Activated naive CD4-positive, alpha-beta T cell treated with Interleukin-2 at 50 U/mL for 16 hours (primary cell): Measurements from ENCODE around the gene COPS2.

Experiments
- DNase-seq: peaks from one replicate; pipeline ENCODE4 v3.0.0-alpha.2; 2020

Gene COPS2

GRCh38 chr15:49155834-49156627, 632 bp upstream of the COPS2 start:
- no peak for DNase-seq

DNA sequence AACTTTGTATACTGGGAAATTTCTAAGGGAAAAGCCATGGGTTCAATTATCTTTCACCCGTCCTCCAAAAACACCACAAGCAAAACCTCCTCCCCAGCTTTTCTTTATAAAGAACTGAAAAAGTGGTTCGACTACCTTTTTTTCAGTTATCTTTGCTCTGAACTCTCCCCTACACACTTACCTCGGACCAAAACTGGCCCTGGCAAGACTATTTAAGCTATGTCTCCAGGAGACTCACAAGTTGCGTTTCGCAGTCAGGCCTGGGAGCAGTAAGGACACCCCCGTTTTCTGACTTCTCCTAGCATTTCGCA, 645 bp downstream of the COPS2 start:
- DNase-seq, result no peak

GRCh38 chr15:49154359-49154758, 1.0 kb downstream of the COPS2 start:
- DNase-seq, result no peak

GRCh38 chr15:49152552-49153312, 2.7 kb downstream of the COPS2 start:
- DNase-seq, result no peak

DNA sequence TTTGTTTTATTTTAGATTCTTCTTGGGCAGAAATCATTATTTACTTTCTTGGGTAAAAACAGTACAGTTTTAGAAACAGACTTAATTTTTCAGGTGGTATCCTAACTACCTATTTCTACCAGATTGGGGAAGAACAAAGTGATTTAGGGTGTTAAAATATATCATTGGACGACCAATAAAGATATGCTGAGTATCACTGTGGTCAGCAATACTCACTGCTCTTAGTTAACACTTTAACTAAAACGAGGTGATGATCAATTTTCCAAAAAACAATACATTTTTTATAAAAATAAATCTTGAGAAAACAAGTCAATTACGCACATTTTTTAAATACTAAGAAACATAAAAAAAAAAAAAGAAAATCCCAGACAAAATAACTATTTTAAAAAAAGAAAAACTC, 3.6 kb downstream of the COPS2 start:
- no peak for DNase-seq

DNA sequence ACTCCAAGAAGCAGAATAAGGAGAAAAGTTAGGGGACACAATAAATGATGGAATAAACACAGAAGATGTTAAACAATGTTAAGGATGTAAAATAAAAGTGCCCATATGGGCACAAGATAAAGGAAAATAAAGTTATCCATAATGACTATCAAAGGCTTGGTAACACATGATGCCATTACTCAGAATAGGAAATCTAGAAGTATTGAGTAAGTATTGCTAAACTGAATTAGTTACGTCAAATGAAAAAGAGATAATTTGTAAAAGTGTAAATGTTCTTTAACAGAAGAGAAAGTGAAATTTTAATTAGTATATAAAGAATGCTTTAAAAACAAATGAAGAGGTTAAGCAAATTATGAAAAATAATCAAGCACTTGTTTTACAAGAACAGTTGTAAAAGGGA, 6.7 kb downstream of the COPS2 start:
- DNase-seq, result no peak

DNA sequence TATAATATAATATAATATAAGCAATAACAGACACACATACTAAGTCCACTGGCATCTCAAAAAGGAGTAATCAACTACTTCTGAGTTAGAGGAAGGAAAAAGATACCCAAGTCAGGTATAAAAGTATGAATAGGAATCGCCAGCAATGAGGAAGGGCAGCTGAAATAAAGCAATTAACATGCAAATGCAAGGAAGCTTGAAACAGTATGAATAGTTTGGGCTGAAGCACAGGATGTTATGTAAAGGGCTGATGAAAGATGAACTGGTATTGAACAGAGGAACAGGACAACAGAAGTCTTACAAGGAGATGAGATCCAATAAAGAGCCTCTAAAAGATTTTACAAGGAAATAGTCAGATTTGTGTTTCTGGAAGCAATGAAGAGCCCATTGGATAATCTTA, 7.1 kb downstream of the COPS2 start:
- no peak for DNase-seq

GRCh38 chr15:49145651-49146609, 9.5 kb downstream of the COPS2 start:
- DNase-seq, result peak; percentile 20

DNA sequence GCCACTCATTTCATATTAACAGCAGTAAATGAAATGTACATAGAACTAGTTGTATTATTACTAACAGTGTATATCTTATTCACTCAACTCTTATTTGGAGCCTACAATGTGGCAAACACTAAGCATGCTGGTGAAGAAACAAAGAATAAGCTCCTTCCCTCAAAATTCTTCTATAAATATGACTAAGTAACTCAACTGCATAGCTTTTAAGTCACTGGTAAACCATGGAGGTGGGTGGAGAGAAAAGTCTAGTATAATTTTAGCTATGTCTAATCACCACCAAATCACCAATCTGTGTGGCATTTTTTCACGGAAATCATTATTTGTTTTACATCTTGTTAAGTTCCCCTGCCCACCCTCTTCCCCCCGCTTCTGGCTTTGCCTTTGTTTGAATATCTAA, 17.5 kb downstream of the COPS2 start:
- DNase-seq, result no peak

GRCh38 chr15:49135911-49136310, 19.5 kb downstream of the COPS2 start:
- DNase-seq, result no peak

- DNase-seq, result no peak
Observed at GRCh38 chr15:49135342-49135857, 20.0 kb downstream of the COPS2 start.

DNA sequence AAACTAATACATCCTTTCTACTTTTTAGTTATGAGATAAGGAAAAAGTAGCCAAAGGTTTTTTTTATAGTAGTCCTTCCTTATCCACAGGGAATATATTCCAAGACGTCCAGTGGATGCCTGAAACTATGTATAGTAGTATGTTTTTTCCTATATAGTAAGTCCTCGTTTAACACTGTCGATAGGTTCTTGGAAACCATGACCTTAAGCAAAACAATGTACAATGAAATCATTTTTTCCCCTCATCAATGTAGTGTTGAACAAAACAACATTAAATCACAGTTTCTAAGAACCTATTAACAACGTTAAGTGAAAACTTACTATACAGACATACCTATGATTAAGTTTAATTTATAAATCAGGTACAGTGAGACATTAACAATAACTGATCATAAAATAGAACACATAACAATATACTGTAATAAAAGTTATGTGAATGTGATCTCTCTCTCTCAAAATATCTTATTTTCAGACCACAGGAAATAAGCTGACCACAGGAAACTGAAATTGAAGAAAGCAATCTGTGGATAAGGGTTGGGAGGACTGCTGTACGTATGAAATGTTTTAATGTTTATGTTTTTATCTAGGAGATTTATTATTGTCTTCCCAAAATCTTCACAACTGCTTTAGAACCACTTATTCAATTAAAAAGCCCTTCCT, 20.6 kb downstream of the COPS2 start:
- no peak for DNase-seq

GRCh38 chr15:49131403-49131802, 24.0 kb downstream of the COPS2 start:
- no peak for DNase-seq

DNA sequence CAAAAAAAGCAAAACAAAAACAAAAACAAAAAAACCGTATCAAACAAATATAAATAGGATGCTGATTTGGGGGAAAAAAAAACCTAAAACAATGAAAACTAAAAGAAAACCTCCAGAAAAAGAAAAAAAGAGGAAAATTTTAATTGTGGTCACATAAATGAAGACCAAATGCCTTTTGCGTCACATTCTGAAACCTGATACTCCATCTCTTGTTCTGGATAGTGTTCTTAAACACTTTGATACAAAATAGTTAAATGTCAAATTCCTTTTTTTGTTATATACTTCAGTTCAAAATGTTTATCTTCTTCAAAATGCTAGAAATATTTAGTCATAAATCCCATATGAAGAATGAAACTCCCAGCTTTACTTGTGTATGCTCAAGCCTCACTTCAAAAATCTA, 31.0 kb downstream of the COPS2 start:
- DNase-seq, result no peak

DNA sequence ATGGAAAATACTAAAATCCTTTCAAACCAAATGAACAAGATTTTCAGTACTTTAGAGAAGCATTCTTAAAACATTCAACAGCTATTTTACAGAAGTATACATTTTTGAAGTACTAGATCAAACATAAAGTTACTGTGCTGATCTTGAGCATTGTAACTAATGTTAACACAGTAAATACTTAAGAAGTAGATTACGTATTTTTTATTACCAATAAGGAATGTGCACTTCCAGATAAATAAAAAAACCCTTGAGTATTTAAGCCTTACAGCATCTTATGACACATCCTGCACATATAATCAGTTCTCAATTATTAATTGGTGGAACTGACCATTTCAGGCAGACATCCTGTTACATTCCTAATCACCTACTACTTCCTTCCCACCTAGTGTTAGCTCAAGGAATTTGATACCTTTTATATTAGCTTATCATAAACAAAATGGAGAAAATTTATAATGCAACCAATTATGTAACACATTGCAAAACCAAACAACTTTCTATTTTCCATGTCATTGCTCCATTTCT, 32.8 kb downstream of the COPS2 start:
- no peak for DNase-seq

- DNase-seq, result no peak
Observed at GRCh38 chr15:49121901-49122300, 33.5 kb downstream of the COPS2 start.

- DNase-seq, result no peak
Observed at GRCh38 chr15:49120832-49121231, 34.6 kb downstream of the COPS2 start.

DNA sequence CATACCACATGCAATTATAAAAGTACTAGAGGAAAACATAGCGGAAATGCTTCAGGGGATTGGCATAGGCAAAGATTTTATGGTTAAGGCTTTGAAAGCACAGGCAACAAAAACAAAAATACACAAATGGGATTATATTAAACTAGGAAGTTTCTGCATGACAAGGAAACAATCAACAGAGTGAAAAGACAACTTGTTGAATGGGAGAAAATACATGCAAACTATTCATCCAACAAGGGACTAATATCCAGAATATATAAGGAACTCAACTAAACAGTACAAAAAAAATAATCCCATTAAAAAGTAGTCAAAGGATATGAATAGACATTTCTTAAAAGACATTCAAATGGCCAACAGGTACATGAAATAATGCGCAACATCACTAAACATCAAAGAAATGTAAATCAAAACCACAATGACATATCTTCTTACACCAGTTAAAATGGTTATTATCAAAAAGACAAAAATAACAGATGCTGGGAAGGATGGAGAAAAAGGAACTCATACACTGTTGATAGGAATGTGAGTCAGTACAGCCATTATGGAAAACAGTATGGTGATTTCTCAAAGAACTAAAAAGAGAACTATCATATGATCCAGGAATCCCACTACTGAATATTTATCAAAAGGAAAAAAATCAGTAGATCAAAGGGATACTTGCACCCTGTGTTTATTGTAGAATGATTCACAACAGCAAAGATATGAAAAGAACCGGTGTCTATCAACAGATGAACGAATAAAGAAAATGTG, 39.1 kb downstream of the COPS2 start:
- DNase-seq, result no peak

DNA sequence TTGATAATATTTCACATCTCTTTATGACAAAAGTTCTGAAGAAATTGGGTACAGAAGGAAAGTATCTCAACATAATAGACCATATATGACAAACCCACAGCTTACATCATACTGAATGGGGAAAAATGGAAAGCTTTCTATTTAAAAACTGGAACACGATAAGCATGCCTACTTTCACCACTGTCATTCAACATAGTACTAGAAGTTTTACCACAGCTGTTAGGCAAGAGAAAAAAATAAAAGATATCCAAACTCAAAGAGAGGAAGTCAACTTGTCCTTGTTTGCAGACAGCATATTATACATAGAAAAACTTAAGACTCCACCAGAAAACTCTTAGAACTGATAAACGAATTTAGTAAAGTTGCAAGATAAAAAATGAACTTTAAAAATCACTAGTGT, 40.3 kb downstream of the COPS2 start:
- DNase-seq, result no peak

GRCh38 chr15:49110158-49110944, 45.0 kb downstream of the COPS2 start:
- DNase-seq, result no peak

DNA sequence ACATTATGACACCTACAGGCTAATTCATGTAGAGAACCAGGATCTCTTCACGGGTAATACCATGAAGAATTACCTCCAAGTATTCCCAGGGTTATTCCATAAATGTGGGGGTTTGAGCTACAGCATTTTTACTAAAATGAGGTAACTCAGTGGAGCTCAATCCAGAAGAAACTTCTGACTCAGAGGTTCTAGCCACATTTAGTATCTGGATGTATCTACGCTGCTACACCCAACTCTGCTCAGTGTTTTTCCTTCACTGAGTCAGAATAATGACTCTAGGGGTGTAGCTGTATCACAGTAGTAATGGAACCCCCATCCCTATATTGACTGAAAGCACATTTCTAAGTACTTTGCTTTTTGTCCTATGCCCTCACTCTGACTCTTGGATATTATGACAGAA, 52.4 kb downstream of the COPS2 start:
- no peak for DNase-seq
